Naive thymus-derived CD4-positive, alpha-beta T cell (primary cell): Measurements from ENCODE around the gene KRT71. TPM values are rescaled to one million over a fixed set of nuclear protein-coding genes. Genes with fewer than 3 reads are reported as not detected.

Experiments
- ATAC-seq: fragments of 150-1000 bp; cut with Tn5 transposase; 2 replicates; pipeline ENCODE4 v1.10.0; 2021; ENCODE audit warnings: mild to moderate bottlenecking, moderate library complexity
- CTCF ChIA-PET: fragments of 350-600 bp; sonication (Branson Sonifier 250); formaldehyde crosslinking; loops from one replicate; lab custom pipeline; 2021; ENCODE audit warnings: antibody characterized with exemption; lab: Charles Lee
- POLR2A ChIA-PET: fragments of 350-600 bp; sonication (Branson Sonifier 250); formaldehyde crosslinking; loops from one replicate; lab custom pipeline; 2021; ENCODE audit warnings: antibody characterized with exemption, inconsistent platforms; lab: Charles Lee
- DNase-seq, 9 donors: peaks; one replicate each; pipeline versions ENCODE4 v3.0.0 to v3.0.0-alpha.2; 2020 to 2022; ENCODE audit warnings: mixed read lengths in 1 of 9
- H3K27ac ChIP-seq: one replicate; pipeline ENCODE4 v1.7.0; 2013; ENCODE audit warnings: mild to moderate bottlenecking, low read depth, low read length, moderate library complexity
- H3K27me3 ChIP-seq, 2 donors: one replicate each; pipeline ENCODE4 v1.7.0; 2013; ENCODE audit warnings: low read length in 2 of 2, mild to moderate bottlenecking in 2 of 2, moderate library complexity in 2 of 2; ENCODE audit not compliant: control insufficient read depth in 2 of 2, insufficient read depth in 2 of 2
- H3K36me3 ChIP-seq, 3 experiments: 1 replicate in 2 of 3; 2 replicates in 1 of 3; pipeline ENCODE4 v1.7.0; 2013; ENCODE audit warnings: low read length in 3 of 3, mild to moderate bottlenecking in 3 of 3, moderate library complexity in 1 of 3; ENCODE audit not compliant: insufficient read depth in 3 of 3, control insufficient read depth in 2 of 3
- H3K4me1 ChIP-seq, 2 donors: one replicate each; pipeline ENCODE4 v1.7.0; 2013; ENCODE audit warnings: low read length in 2 of 2, mild to moderate bottlenecking in 2 of 2, moderate library complexity in 1 of 2; ENCODE audit not compliant: control insufficient read depth in 2 of 2, insufficient read depth in 2 of 2
- H3K4me3 ChIP-seq: 2 replicates; pipeline ENCODE4 v1.7.0; 2013; ENCODE audit warnings: mild to moderate bottlenecking, low read length
- H3K9me3 ChIP-seq, 3 experiments: 1 replicate in 2 of 3; 2 replicates in 1 of 3; pipeline ENCODE4 v1.7.0; 2013; ENCODE audit warnings: low read length in 3 of 3; ENCODE audit not compliant: control insufficient read depth in 2 of 3
- H3K27ac Mint-ChIP-seq, 9 donors: one replicate each; pipeline ENCODE4 v1.8.0; 2020 to 2022; ENCODE audit warnings: mixed read lengths in 9 of 9, mild to moderate bottlenecking in 8 of 9, moderate library complexity in 5 of 9, inconsistent platforms in 2 of 9
- H3K27me3 Mint-ChIP-seq, 5 donors: one replicate each; pipeline ENCODE4 v1.8.0; 2021 to 2022; ENCODE audit warnings: mixed read lengths in 5 of 5, mild to moderate bottlenecking in 1 of 5
- H3K36me3 Mint-ChIP-seq, 5 donors: one replicate each; pipeline ENCODE4 v1.8.0; 2020 to 2022; ENCODE audit warnings: mixed read lengths in 5 of 5, mild to moderate bottlenecking in 3 of 5, inconsistent platforms in 1 of 5
- H3K4me1 Mint-ChIP-seq, 7 donors: one replicate each; pipeline ENCODE4 v1.8.0; 2020 to 2022; ENCODE audit warnings: mixed read lengths in 7 of 7, mild to moderate bottlenecking in 3 of 7, inconsistent platforms in 1 of 7
- H3K4me3 Mint-ChIP-seq, 10 donors: one replicate each; pipeline ENCODE4 v1.8.0; 2020 to 2022; ENCODE audit warnings: mild to moderate bottlenecking in 10 of 10, mixed read lengths in 10 of 10, moderate library complexity in 6 of 10, inconsistent platforms in 2 of 10
- H3K9me3 Mint-ChIP-seq, 11 donors: one replicate each; pipeline ENCODE4 v1.8.0; 2020 to 2022; ENCODE audit warnings: mixed read lengths in 11 of 11, mild to moderate bottlenecking in 4 of 11, inconsistent platforms in 1 of 11, moderate library complexity in 1 of 11
- intact Hi-C, 2 donors: fragments of 100-400 bp; cut with micrococcal nuclease; formaldehyde crosslinking; loops; one replicate each; pipeline ENCODE4 v1.15.1; 2023
- polyA plus RNA-seq, 2 donors: library from polyadenylated mRNA; unstranded; fragments of 300-500 nt; fragmentation: Illumina TruSeq; gene quantifications; one replicate each; pipeline ENCODE4 v1.2.3, GENCODE V29; 2021
- total RNA-seq, 6 experiments: library from RNA in 5 of 6; stranded (reverse) in 5 of 6; gene quantifications; 1 replicate in 5 of 6; 2 replicates in 1 of 6; pipeline ENCODE4 v1.2.3 and lab custom pipeline; 2021 to 2026

Gene KRT71
- total and polyA plus RNA-seq, 7 experiments from 2014 or later, result not detected

- H3K27ac ChIP-seq, result no peak within 1 kb of the TSS
- H3K9me3 ChIP-seq, result no peaks in the 10 kb centered on the region
- Mint-ChIP-seq H3K4me3 (no peak within 1 kb of the TSS), H3K9me3 (no peaks in the 10 kb centered on the region), H3K27ac (peak within 1 kb of the TSS in 1 of 9 donors; percentile 48), H3K4me1 (peaks cover 0 to 12% (median 0%) of the 10 kb centered on the region in 7 donors), H3K36me3 (no peaks in the 10 kb centered on the region), H3K27me3 (peaks cover 0 to 13% (median 4%) of the 10 kb centered on the region in 5 donors)
- ATAC-seq (no peak), DNase-seq (no peak)
- ChIA-PET CTCF (interaction anchor here (0.6 to 20.3 kb wide), 5 partner anchors 8 to 407 kb away, joined by 3 to 731 read pairs (median 4); no protein-coding TSS in a partner anchor), POLR2A (no interaction called here)
- intact Hi-C loops, result no loop called here
- H3K36me3 ChIP-seq, result no peaks in the 10 kb centered on the region
- H3K4me3 ChIP-seq, result no peak within 1 kb of the TSS
- H3K4me1 ChIP-seq, result no peaks in the 10 kb centered on the region
- H3K27me3 ChIP-seq, result no peaks in the 10 kb centered on the region
These were observed 20.8 kb upstream of the KRT71 start, which contains the start of gene KRT74 for GRCh38 chr12:52573743-52574142. Gene KRT74 (minus strand): TSS chr12:52573843. CDS start chr12:52573777, 66 bp downstream.

GRCh38 chr12:52573306-52573705 lies 20.4 kb upstream of the KRT71 start:
- Histone ChIP-seq H3K27me3 (no peaks in the 10 kb centered on the region), H3K27ac (no peak overlapping the region), H3K4me3 (no peak overlapping the region), H3K9me3 (no peaks in the 10 kb centered on the region), H3K36me3 (no peaks in the 10 kb centered on the region), H3K4me1 (peaks cover 0 to 4% of the 10 kb centered on the region in 2 donors)
- DNase-seq, result no peak
- ChIA-PET POLR2A (no interaction called here), CTCF (interaction anchor here (0.6 to 20.3 kb wide), 5 partner anchors 9 to 408 kb away, joined by 3 to 731 read pairs (median 4); no protein-coding TSS in a partner anchor)
- intact Hi-C loops, result no loop called here
- ATAC-seq, result no peak
- H3K36me3 Mint-ChIP-seq, result no peaks in the 10 kb centered on the region
- H3K27ac Mint-ChIP-seq, result no peak overlapping the region
- peaks cover 0 to 12% (median 0%) of the 10 kb centered on the region in 7 donors for H3K4me1 Mint-ChIP-seq
- no peak overlapping the region for H3K4me3 Mint-ChIP-seq
- H3K27me3 Mint-ChIP-seq, result peaks cover 0 to 13% (median 4%) of the 10 kb centered on the region in 5 donors
- no peaks in the 10 kb centered on the region for H3K9me3 Mint-ChIP-seq

GRCh38 chr12:52570511-52570910 lies 17.6 kb upstream of the KRT71 start:
- Histone ChIP-seq H3K27me3 (no peaks in the 10 kb centered on the region), H3K27ac (no peak overlapping the region), H3K9me3 (no peaks in the 10 kb centered on the region), H3K4me3 (no peak overlapping the region), H3K4me1 (peaks cover 0 to 26% of the 10 kb centered on the region in 2 donors), H3K36me3 (no peaks in the 10 kb centered on the region)
- no peak for ATAC-seq
- ChIA-PET POLR2A (no interaction called here), CTCF (interaction anchor here (1.5 kb wide), 1 partner anchor 315 kb away, joined by 6 read pairs; no protein-coding TSS in a partner anchor)
- Mint-ChIP-seq H3K9me3 (no peaks in the 10 kb centered on the region), H3K27me3 (peaks cover 0 to 13% (median 5%) of the 10 kb centered on the region in 5 donors), H3K4me1 (peaks cover 0 to 7% (median 0%) of the 10 kb centered on the region in 7 donors), H3K4me3 (no peak overlapping the region), H3K27ac (no peak overlapping the region), H3K36me3 (no peaks in the 10 kb centered on the region)
- intact Hi-C loops, result no loop called here
- DNase-seq, result no peak

- DNase-seq (no peak), ATAC-seq (no peak)
- Histone ChIP-seq H3K27me3 (no peaks in the 10 kb centered on the region), H3K27ac (no peak overlapping the region), H3K36me3 (no peaks in the 10 kb centered on the region), H3K4me1 (peaks cover 0 to 26% of the 10 kb centered on the region in 2 donors), H3K9me3 (no peaks in the 10 kb centered on the region), H3K4me3 (no peak overlapping the region)
- CTCF ChIA-PET, result interaction anchor here (0.6 to 1.1 kb wide), 4 partner anchors 258 to 616 kb away, joined by 3 to 5 read pairs (median 4); partner anchors contain the start of gene ACVR1B
- H3K27me3 Mint-ChIP-seq, result peaks cover 0 to 25% (median 12%) of the 10 kb centered on the region in 5 donors
- peaks cover 0 to 7% (median 0%) of the 10 kb centered on the region in 7 donors for H3K4me1 Mint-ChIP-seq
- H3K36me3 Mint-ChIP-seq, result no peaks in the 10 kb centered on the region
- no peak overlapping the region for H3K27ac Mint-ChIP-seq
- POLR2A ChIA-PET, result no interaction called here
- intact Hi-C loops, result no loop called here
- H3K4me3 Mint-ChIP-seq, result no peak overlapping the region
- H3K9me3 Mint-ChIP-seq, result no peaks in the 10 kb centered on the region
These were observed 15.2 kb upstream of the KRT71 start for GRCh38 chr12:52568111-52568510.

- no peaks in the 10 kb centered on the region for H3K9me3 ChIP-seq
- H3K27ac ChIP-seq, result no peak overlapping the region
- peaks cover 0 to 4% (median 0%) of the 10 kb centered on the region in 7 donors for H3K4me1 Mint-ChIP-seq
- ChIA-PET CTCF (interaction anchor here (0.7 to 1.3 kb wide), 3 partner anchors 180 to 414 kb away, joined by 3 to 4 read pairs (median 3); no protein-coding TSS in a partner anchor), POLR2A (no interaction called here)
- ATAC-seq (peak; percentile 89), DNase-seq (no peak)
- H3K9me3 Mint-ChIP-seq, result no peaks in the 10 kb centered on the region
- H3K36me3 Mint-ChIP-seq, result no peaks in the 10 kb centered on the region
- no peaks in the 10 kb centered on the region for H3K27me3 ChIP-seq
- H3K4me3 Mint-ChIP-seq, result peak overlapping the region in 1 of 10 donors; percentile 40
- peak overlapping the region; percentile 35 for H3K4me3 ChIP-seq
- no peak overlapping the region for H3K27ac Mint-ChIP-seq
- no peaks in the 10 kb centered on the region for H3K36me3 ChIP-seq
- peaks cover 0 to 25% (median 5%) of the 10 kb centered on the region in 5 donors for H3K27me3 Mint-ChIP-seq
- peaks cover 0 to 26% of the 10 kb centered on the region in 2 donors for H3K4me1 ChIP-seq
- intact Hi-C loops, result no loop called here
These were observed 13.9 kb upstream of the KRT71 start for GRCh38 chr12:52566847-52567291.

- Histone ChIP-seq H3K9me3 (no peaks in the 10 kb centered on the region), H3K36me3 (no peaks in the 10 kb centered on the region), H3K4me1 (peaks cover 0 to 32% of the 10 kb centered on the region in 2 donors), H3K27me3 (no peaks in the 10 kb centered on the region), H3K27ac (no peak overlapping the region), H3K4me3 (no peak overlapping the region)
- Mint-ChIP-seq H3K9me3 (no peaks in the 10 kb centered on the region), H3K4me1 (peaks cover 0 to 12% (median 0%) of the 10 kb centered on the region in 7 donors), H3K4me3 (no peak overlapping the region), H3K27me3 (peaks cover 0 to 38% (median 0%) of the 10 kb centered on the region in 5 donors), H3K36me3 (no peaks in the 10 kb centered on the region), H3K27ac (no peak overlapping the region)
- ATAC-seq (no peak), DNase-seq (no peak)
- ChIA-PET CTCF (interaction anchor here (0.6 kb wide), 1 partner anchor 304 kb away, joined by 3 read pairs; no protein-coding TSS in a partner anchor), POLR2A (no interaction called here)
- intact Hi-C loops, result no loop called here
These were observed 11.6 kb upstream of the KRT71 start for GRCh38 chr12:52564582-52564981.
